MCF 10A (cell line): ENCODE data around the gene RAMP1. TPM values are rescaled to one million over a fixed set of nuclear protein-coding genes. Genes with fewer than 3 reads are reported as not detected.

ENCODE experiments used
- BruUV-seq: library from RNA; stranded (reverse); fragments of 400-500 nt; replicated peaks from 2 replicates; lab custom pipeline; 2021; lab: Mats Ljungman, UMichigan
- CTCF ChIA-PET: fragments of 300-600 bp; sonication (Branson Sonifier 250); formaldehyde crosslinking; extraction: SDS; loops from one replicate; lab custom pipeline; 2021; ENCODE audit warnings: antibody characterized with exemption, inconsistent platforms; lab: Yijun Ruan, JAX
- POLR2A ChIA-PET: fragments of 300-600, 350-650 bp; sonication (Branson Sonifier 250); formaldehyde crosslinking; extraction: SDS; loops from one replicate; lab custom pipeline; 2020; ENCODE audit warnings: antibody characterized with exemption, inconsistent platforms; lab: Yijun Ruan, JAX
- DNase-seq: peaks from one replicate; pipeline ENCODE4 v3.0.0-alpha.2; 2018; ENCODE audit not compliant: unreplicated experiment
- H3K27ac Mint-ChIP-seq: one replicate; pipeline ENCODE4 v1.8.0; 2022; ENCODE audit warnings: mild to moderate bottlenecking, low read depth, mixed read lengths; ENCODE audit not compliant: unreplicated experiment
- H3K27me3 Mint-ChIP-seq: one replicate; pipeline ENCODE4 v1.8.0; 2022; ENCODE audit warnings: mixed read lengths; ENCODE audit not compliant: insufficient read depth, unreplicated experiment
- H3K36me3 Mint-ChIP-seq: one replicate; pipeline ENCODE4 v1.8.0; 2022; ENCODE audit warnings: mild to moderate bottlenecking, moderate library complexity, mixed read lengths; ENCODE audit not compliant: insufficient read depth, unreplicated experiment
- H3K4me1 Mint-ChIP-seq: one replicate; pipeline ENCODE4 v1.8.0; 2022; ENCODE audit warnings: mixed read lengths; ENCODE audit not compliant: insufficient read depth, unreplicated experiment
- H3K4me3 Mint-ChIP-seq: one replicate; pipeline ENCODE4 v1.8.0; 2022; ENCODE audit warnings: mild to moderate bottlenecking, moderate library complexity, mixed read lengths; ENCODE audit not compliant: unreplicated experiment
- H3K9me3 Mint-ChIP-seq: one replicate; pipeline ENCODE4 v1.8.0; 2022; ENCODE audit warnings: mixed read lengths; ENCODE audit not compliant: unreplicated experiment
- CTCF ChIP-seq: fragments of 200-600 bp; IDR thresholded peaks from one replicate; pipeline ENCODE4 v1.8.0; 2022; ENCODE audit warnings: antibody characterized with exemption, mild to moderate bottlenecking; ENCODE audit not compliant: unreplicated experiment
- intact Hi-C: fragments of 100-400 bp; cut with micrococcal nuclease; formaldehyde crosslinking; loops from 2 replicates; pipeline ENCODE4 v1.14.1; 2022
- total RNA-seq: library from RNA; stranded (reverse); gene quantifications from 2 replicates; pipeline ENCODE4 v1.2.3, GENCODE V29; 2022

RAMP1 gene
- total RNA-seq, 1 experiment from 2014 or later, result 11.2 TPM

GRCh38 chr2:237889016-237889415 is 29.6 kb downstream of the RAMP1 start:
- no peaks in the 10 kb centered on the region for H3K9me3 Mint-ChIP-seq
- H3K4me3 Mint-ChIP-seq, result no peak overlapping the region
- POLR2A ChIA-PET, result interaction anchor here (0.9 kb wide), 1 partner anchor 144 kb away, joined by 4 read pairs; no protein-coding TSS in a partner anchor
- no peaks in the 10 kb centered on the region for H3K36me3 Mint-ChIP-seq
- CTCF ChIA-PET, result interaction anchor here (0.8 kb wide), 1 partner anchor 374 kb away, joined by 3 read pairs; no protein-coding TSS in a partner anchor
- H3K27ac Mint-ChIP-seq, result peak overlapping the region; percentile 50
- H3K4me1 Mint-ChIP-seq, result peaks cover 5% of the 10 kb centered on the region
- intact Hi-C loops, result no loop called here
- H3K27me3 Mint-ChIP-seq, result no peaks in the 10 kb centered on the region
- DNase-seq, result no peak
- TF ChIP-seq CTCF, result no peak
- no TSS peak for BruUV-seq

- no peak for DNase-seq
These were observed 30.4 kb downstream of the RAMP1 start for GRCh38 chr2:237889811-237890210.

GRCh38 chr2:237892478-237892877 is 33.1 kb downstream of the RAMP1 start:
- ChIA-PET CTCF (no interaction called here), POLR2A (interaction anchor here (0.7 to 1.4 kb wide), 3 partner anchors 13 to 17 kb away, joined by 3 read pairs; no protein-coding TSS in a partner anchor)
- H3K9me3 Mint-ChIP-seq, result no peaks in the 10 kb centered on the region
- peaks cover 24% of the 10 kb centered on the region for H3K4me1 Mint-ChIP-seq
- no peaks in the 10 kb centered on the region for H3K36me3 Mint-ChIP-seq
- no TSS peak for BruUV-seq
- intact Hi-C loops, result no loop called here
- no peak for DNase-seq
- H3K27ac Mint-ChIP-seq, result no peak overlapping the region
- no peak overlapping the region for H3K4me3 Mint-ChIP-seq
- no peaks in the 10 kb centered on the region for H3K27me3 Mint-ChIP-seq
- no peak for TF ChIP-seq CTCF

More at GRCh38 chr2:237889811-237890210, 30.4 kb downstream of the RAMP1 start:
- Mint-ChIP-seq H3K4me1 (peaks cover 5% of the 10 kb centered on the region), H3K27me3 (no peaks in the 10 kb centered on the region), H3K4me3 (no peak overlapping the region), H3K27ac (no peak overlapping the region), H3K9me3 (no peaks in the 10 kb centered on the region), H3K36me3 (no peaks in the 10 kb centered on the region)
- BruUV-seq, result no TSS peak
- POLR2A ChIA-PET, result interaction anchor here (0.5 to 1.0 kb wide), 5 partner anchors 16 to 598 kb away, joined by 3 to 4 read pairs (median 4); no protein-coding TSS in a partner anchor
- CTCF ChIA-PET, result interaction anchor here (0.6 to 0.8 kb wide), 2 partner anchors 347 to 374 kb away, joined by 3 read pairs; no protein-coding TSS in a partner anchor
- no peak for TF ChIP-seq CTCF
- intact Hi-C loops, result no loop called here

DNA sequence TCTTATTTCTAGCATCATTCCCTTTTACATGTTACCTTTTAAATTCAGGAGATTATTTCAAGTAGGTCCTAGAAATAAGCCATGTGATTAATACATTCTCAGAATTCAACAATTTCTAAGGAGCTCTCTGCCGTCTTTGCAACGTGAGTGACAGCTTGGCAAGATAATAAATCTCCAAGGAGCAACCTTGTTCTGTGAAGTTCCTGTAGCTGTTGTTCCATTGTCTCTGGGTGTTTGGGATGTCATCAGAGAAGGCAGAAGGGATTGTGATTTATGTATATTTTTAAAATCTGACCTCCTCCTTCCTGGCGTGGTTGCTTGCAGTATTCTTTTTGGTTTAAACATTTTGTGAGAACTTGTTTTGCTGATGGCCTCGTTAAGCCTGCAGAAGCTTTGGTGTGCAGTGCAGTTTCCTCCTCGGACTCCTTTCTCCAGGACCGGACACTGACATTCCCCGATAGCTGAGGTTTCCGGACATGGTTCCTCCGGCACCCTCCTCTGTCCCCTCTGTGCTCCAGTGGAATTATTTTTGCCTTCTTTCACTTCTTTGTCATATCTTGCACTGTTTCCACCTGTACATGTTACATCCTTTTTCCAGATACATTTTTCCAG is 33.7 kb downstream of the RAMP1 start:
- DNase-seq, result no peak
- Mint-ChIP-seq H3K36me3 (no peaks in the 10 kb centered on the region), H3K27ac (no peak overlapping the region), H3K4me1 (peaks cover 28% of the 10 kb centered on the region), H3K27me3 (no peaks in the 10 kb centered on the region), H3K9me3 (no peaks in the 10 kb centered on the region), H3K4me3 (no peak overlapping the region)
- ChIA-PET CTCF (no interaction called here), POLR2A (interaction anchor here (0.7 to 1.4 kb wide), 4 partner anchors 14 to 20 kb away, joined by 3 read pairs; no protein-coding TSS in a partner anchor)
- no TSS peak for BruUV-seq
- intact Hi-C loops, result no loop called here
- TF ChIP-seq CTCF, result no peak
